Measurements from ENCODE around the gene UTS2B.

Gene UTS2B

GRCh38 chr3:191352014-191352413 is 21.7 kb upstream of the UTS2B start:
- no peak for DNase-seq (ENCODE audit: low read depth)

- DNase-seq (ENCODE audit: low read depth) = no peak
These were observed 20.2 kb upstream of the UTS2B start for GRCh38 chr3:191350396-191351090.

DNA sequence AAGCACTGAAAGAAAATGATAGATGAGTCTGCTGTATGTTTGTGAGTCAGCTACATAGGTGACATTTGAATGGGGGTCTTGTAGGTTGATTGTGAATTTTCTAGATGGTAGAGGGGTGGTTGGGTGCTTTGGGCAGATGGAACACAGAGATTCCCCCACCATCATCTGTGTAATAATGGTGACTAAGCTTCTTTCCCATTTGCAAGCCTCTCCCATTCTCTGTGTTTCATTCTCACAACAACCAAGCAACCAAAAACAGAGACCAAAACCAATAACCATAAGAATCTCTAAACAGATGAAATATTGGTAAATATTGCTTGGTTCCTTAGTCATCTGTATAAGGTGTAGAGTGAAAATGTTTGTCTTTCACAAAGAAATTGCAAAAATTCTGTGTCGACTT is 17.8 kb upstream of the UTS2B start:
- DNase-seq (ENCODE audit: low read depth) = no peak

GRCh38 chr3:191347228-191347627 is 16.9 kb upstream of the UTS2B start:
- no peak for DNase-seq (ENCODE audit: low read depth)

- DNase-seq (ENCODE audit: low read depth) = no peak
These were observed 15.0 kb upstream of the UTS2B start for GRCh38 chr3:191345334-191345733.

DNA sequence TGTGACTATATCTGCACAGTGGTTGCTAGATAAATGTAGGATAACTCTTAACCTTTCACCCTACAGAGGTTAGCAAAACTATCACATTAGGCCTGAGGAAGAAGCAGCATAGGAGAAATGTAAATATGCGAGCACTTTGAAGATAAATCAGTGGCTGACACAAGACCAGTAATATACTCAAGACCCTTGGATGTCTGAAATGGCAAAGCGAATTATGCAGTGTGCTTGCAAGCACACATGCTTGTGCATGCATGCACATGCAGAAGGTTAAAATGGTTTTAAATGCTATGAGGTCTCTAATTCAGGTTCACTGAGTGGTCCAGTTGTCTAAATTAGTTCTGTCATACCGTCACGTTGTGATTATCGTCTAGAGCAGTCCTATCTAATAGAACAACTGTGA is 13.6 kb upstream of the UTS2B start:
- DNase-seq (ENCODE audit: low read depth) = no peak

- no peak for DNase-seq (ENCODE audit: low read depth)
These were observed 12.8 kb upstream of the UTS2B start for GRCh38 chr3:191343115-191343514.

GRCh38 chr3:191342411-191342810 is 12.1 kb upstream of the UTS2B start:
- DNase-seq (ENCODE audit: low read depth) = no peak

GRCh38 chr3:191342006-191342405 is 11.7 kb upstream of the UTS2B start:
- DNase-seq (ENCODE audit: low read depth) = no peak

- DNase-seq (ENCODE audit: low read depth) = no peak
These were observed 10.6 kb upstream of the UTS2B start for GRCh38 chr3:191340966-191341365.

DNA sequence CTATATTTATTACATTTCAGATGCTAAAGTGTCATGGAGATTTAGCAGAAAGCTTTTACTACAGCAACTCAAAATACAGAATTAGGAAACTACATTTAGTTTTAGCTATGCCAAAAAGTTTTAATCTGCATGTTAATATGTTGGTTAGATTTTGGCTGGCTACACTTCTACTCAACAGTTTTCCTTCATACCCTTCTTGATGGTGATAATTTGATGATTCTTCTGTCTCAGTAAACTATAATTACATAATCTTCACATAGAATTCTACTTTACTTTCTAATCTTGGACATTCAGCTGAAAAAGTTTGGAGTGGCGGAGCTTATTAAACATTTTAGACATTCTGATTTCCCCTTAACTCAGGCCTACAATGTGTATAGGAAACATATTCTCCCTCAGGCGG is 10.0 kb upstream of the UTS2B start:
- no peak for DNase-seq (ENCODE audit: low read depth)

- DNase-seq (ENCODE audit: low read depth) = no peak
These were observed 9.1 kb upstream of the UTS2B start for GRCh38 chr3:191339316-191339917.

GRCh38 chr3:191338177-191338488 is 7.8 kb upstream of the UTS2B start:
- no peak for DNase-seq (ENCODE audit: low read depth)

DNA sequence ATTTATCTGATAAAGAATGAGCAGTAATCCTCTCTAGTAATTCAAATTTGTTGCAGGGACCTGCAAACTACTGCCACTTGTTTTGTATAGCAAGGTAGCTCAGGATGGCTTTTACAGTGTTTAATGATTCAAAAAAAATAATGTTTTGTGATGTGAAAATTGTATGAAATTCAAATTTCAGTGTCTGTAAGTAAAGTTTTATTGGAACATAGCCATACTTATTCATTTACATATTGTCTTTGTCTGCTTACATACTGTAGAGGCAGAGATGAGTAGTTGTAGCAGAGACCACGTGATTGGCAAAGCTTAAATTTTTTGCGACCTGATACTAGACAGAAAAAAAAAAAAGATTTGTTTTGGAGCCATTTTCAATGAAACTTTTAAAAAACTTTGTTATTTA is 6.5 kb upstream of the UTS2B start:
- no peak for DNase-seq (ENCODE audit: low read depth)

DNA sequence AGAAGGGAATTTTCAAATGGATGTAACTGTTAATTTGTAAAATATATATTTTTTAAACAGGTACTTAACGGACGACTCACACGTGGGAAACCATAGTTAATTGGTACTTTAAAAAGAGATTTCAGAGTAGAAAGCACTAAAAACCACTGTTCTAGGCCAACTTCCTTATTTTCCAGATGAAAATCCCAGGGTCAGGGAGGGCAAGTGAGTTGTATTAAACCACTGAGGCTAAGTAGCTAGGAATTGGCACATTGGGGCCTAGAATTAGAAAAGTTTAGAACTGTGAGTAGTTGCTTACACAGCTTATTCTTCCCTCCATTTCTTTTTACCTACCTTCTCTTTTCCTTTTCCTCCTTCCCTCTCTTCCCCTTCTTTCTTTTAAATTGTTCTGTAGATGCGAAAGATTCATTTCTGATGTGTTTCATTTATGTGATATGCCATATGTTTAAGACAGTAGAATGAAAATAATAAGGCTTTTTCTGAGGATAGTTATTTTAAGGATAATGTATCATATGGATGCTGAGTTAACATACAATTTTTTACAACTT is 4.1 kb upstream of the UTS2B start:
- no peak for DNase-seq (ENCODE audit: low read depth)

DNA sequence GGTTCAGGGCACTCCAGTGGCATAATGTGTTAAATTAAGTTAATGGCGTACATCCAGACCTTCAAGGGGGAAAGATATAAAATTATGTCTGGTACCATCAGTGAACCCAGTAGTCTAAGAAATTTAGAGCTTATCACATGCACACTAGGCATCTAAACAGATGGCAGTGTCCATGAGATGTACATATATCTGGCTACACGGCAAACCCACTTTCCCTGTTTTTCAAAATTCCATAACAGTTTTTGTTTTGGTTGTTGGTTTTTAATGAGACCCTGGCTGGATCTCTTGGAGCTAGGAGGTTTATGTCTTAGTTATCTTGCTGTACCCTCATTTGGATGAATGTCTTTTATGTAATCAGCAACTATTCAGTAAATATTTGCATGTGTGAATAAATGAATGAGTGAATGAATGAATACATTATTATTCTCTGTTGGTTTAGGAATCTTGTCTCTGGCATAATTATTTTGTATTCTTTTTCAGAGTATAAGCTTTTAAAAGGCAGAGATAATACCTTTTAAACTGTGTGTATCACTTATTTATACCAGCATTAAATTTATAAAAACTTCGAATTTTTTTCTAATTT is 3.1 kb upstream of the UTS2B start:
- DNase-seq (ENCODE audit: low read depth) = no peak

DNA sequence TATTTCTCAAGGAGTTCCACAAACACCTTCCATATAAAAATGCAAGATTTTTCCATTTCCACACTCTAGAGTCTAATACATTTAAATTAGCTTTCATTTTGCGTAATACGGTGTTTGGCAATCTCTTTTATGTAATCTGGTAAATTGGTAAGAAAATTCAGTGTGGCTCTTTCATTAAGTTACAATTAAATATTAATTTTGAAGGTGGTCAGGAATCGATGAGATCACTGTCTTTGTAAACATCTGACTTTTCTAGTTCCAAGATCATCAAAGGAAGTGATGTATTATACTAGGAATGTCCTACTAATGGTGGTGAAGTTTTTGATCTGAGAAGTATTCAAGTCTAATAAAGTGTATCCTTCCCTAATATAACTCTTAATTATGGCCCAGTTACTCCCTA is 1.1 kb upstream of the UTS2B start:
- DNase-seq (ENCODE audit: low read depth) = no peak

GRCh38 chr3:191330530-191331048 is 263 bp upstream of the UTS2B start:
- no peak for DNase-seq (ENCODE audit: low read depth)

GRCh38 chr3:191328962-191329653 is 1.2 kb downstream of the UTS2B start, which contains the start of gene CCDC50:
Gene CCDC50 (plus strand): TSS chr3:191329394. CDS start chr3:191329675, 281 bp downstream.
- DNase-seq (ENCODE audit: low read depth) = no peak

GRCh38 chr3:191328383-191328961 is 1.9 kb downstream of the UTS2B start:
- DNase-seq (ENCODE audit: low read depth) = no peak

DNA sequence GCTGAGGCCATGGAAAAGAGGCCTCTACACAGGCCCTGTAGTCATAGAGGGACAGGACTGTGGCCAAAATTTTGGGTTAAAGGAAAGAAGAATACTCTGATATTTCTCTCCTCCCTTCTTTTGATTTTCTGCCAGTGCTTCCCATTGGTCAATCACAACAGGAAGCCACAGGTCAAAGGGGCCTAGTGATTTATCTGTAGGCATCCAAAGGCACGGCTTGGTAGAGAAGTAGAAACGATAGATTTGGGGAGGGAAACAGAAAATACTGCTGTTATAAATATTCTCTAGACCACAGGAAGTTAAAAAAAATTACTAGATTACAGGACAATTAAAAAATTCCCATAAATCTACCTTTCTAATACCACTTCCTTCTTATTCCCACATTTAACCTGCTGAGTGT is 2.8 kb downstream of the UTS2B start:
- DNase-seq (ENCODE audit: low read depth) = no peak

DNA sequence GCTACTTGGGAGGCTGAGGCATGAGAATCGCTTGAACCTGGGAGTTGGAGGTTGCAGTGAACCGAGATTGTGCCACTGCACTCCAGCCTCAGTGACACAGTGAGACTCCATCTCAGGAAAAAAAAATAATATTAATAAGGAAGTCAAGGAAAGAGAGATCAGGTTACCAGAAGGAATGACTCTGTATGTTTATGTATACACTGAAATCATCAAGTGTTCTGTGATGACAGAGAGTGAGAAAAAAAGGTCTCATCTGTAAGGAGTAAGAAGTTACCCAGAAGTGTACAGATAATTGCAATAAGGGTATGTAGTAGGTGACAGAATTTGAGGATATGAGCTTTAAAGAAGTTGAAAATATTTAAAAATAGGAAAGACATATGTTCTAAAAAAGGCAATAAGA is 5.4 kb downstream of the UTS2B start:
- no peak for DNase-seq (ENCODE audit: low read depth)

Measured in HS-27A (cell line).